Astrocyte (in vitro differentiated cells and primary cell): Measurements from ENCODE around the gene CENPW. TPM values are rescaled to one million over a fixed set of nuclear protein-coding genes. Genes with fewer than 3 reads are reported as not detected.

Source experiments
- DNase-seq: peaks from one replicate; pipeline ENCODE4 v3.0.0-alpha.2; 2010; ENCODE audit warnings: low read depth
- FAIRE-seq: peaks from 2 replicates; lab custom pipeline; 2011; peaks lifted over from hg19 to GRCh38; lab: Jason Lieb, UNC
- H2AFZ ChIP-seq: 2 replicates; pipeline ENCODE4 v1.6.0; 2012; ENCODE audit warnings: low read depth, low read length, inconsistent platforms
- H3K27ac ChIP-seq: 2 replicates; pipeline ENCODE4 v1.5.1; 2011; ENCODE audit warnings: low read depth, low read length, inconsistent platforms
- H3K27me3 ChIP-seq: 2 replicates; pipeline ENCODE4 v1.6.0; 2011; ENCODE audit warnings: low read length, inconsistent platforms; ENCODE audit not compliant: insufficient read depth
- H3K36me3 ChIP-seq: 2 replicates; pipeline ENCODE4 v1.5.1; 2011; ENCODE audit warnings: low read length, inconsistent platforms; ENCODE audit not compliant: insufficient read depth
- H3K4me1 ChIP-seq: 2 replicates; pipeline ENCODE4 v1.5.1; 2011; ENCODE audit warnings: low read length, inconsistent platforms; ENCODE audit not compliant: insufficient read depth
- H3K4me2 ChIP-seq: 2 replicates; pipeline ENCODE4 v1.6.0; 2012; ENCODE audit warnings: low read length, inconsistent platforms
- H3K4me3 ChIP-seq: 2 replicates; pipeline ENCODE4 v1.5.1; 2011; ENCODE audit warnings: low read depth, mild to moderate bottlenecking, low read length, inconsistent platforms; ENCODE audit not compliant: insufficient read depth
- H3K79me2 ChIP-seq: 2 replicates; pipeline ENCODE4 v1.6.0; 2012; ENCODE audit warnings: mild to moderate bottlenecking, low read length, inconsistent platforms; ENCODE audit not compliant: insufficient read depth
- H3K9ac ChIP-seq: 2 replicates; pipeline ENCODE4 v1.6.0; 2012; ENCODE audit warnings: mild to moderate bottlenecking, low read length, inconsistent platforms
- H3K9me3 ChIP-seq: 2 replicates; pipeline ENCODE4 v1.5.1; 2012; ENCODE audit warnings: low read depth, mild to moderate bottlenecking, low read length, inconsistent platforms; ENCODE audit not compliant: insufficient read depth
- H4K20me1 ChIP-seq: 2 replicates; pipeline ENCODE4 v1.6.0; 2012; ENCODE audit warnings: low read length, inconsistent platforms; ENCODE audit not compliant: insufficient read depth
- H3K27ac Mint-ChIP-seq: one replicate; pipeline ENCODE4 v1.8.0; 2021; ENCODE audit warnings: mild to moderate bottlenecking, mixed read lengths; ENCODE audit not compliant: unreplicated experiment
- H3K27me3 Mint-ChIP-seq: one replicate; pipeline ENCODE4 v1.8.0; 2021; ENCODE audit warnings: low read depth, mixed read lengths; ENCODE audit not compliant: unreplicated experiment
- H3K36me3 Mint-ChIP-seq: one replicate; pipeline ENCODE4 v1.8.0; 2021; ENCODE audit warnings: low read depth, mixed read lengths; ENCODE audit not compliant: unreplicated experiment
- H3K4me1 Mint-ChIP-seq: one replicate; pipeline ENCODE4 v1.8.0; 2021; ENCODE audit warnings: low read depth, mixed read lengths; ENCODE audit not compliant: unreplicated experiment
- H3K4me3 Mint-ChIP-seq: one replicate; pipeline ENCODE4 v1.8.0; 2021; ENCODE audit warnings: mild to moderate bottlenecking, moderate library complexity, mixed read lengths; ENCODE audit not compliant: unreplicated experiment
- H3K9me3 Mint-ChIP-seq: one replicate; pipeline ENCODE4 v1.8.0; 2021; ENCODE audit warnings: mild to moderate bottlenecking, mixed read lengths; ENCODE audit not compliant: unreplicated experiment
- EZH2 ChIP-seq: IDR thresholded peaks from 2 replicates; pipeline ENCODE4 v1.6.1; 2012; ENCODE audit warnings: mild to moderate bottlenecking, low read length, inconsistent platforms; ENCODE audit not compliant: insufficient read depth
- total RNA-seq: library from RNA; stranded (reverse); gene quantifications from 2 replicates; pipeline ENCODE4 v1.2.1, GENCODE V29; 2021
- TF ChIP-seq, protein P1 (sequence below): IDR thresholded peaks from 2 replicates; pipeline ENCODE4 v1.5.1; 2011; ENCODE audit warnings: low read depth, mild to moderate bottlenecking, inconsistent platforms, low read length, moderate library complexity; ENCODE audit not compliant: insufficient read depth

CENPW gene
- total RNA-seq, 1 donor from 2014 or later = 16.0 TPM

DNA sequence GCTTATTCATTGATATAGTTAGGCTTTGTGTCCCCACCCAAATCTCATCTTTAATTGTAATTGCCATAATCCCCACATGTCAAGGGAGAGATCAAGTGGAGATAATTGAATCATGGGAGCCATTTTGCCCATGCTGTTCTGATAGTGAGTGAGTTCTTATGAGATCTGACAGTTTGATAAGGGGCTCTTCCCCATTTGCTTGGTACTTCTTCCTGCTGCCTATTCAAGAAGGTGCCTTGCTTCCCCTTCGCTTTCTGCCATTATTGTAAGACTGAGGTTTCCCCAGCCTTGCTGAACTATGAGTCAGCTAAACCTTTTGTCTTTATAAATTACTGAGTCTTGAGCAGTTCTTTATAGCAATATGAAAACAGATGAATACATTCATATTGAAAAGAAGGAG lies 45.6 kb downstream of the CENPW start:
- Mint-ChIP-seq H3K36me3 (peaks cover 6% of the 10 kb centered on the region), H3K27ac (no peak overlapping the region), H3K4me3 (no peak overlapping the region), H3K9me3 (peaks cover 16% of the 10 kb centered on the region), H3K4me1 (no peaks in the 10 kb centered on the region), H3K27me3 (no peaks in the 10 kb centered on the region)
- no peaks in the 10 kb centered on the region for H4K20me1 ChIP-seq
- no peaks in the 10 kb centered on the region for H3K36me3 ChIP-seq
- no peaks in the 10 kb centered on the region for H3K27me3 ChIP-seq
- H3K4me2 ChIP-seq = no peak overlapping the region
- TF ChIP-seq, protein P1, sequence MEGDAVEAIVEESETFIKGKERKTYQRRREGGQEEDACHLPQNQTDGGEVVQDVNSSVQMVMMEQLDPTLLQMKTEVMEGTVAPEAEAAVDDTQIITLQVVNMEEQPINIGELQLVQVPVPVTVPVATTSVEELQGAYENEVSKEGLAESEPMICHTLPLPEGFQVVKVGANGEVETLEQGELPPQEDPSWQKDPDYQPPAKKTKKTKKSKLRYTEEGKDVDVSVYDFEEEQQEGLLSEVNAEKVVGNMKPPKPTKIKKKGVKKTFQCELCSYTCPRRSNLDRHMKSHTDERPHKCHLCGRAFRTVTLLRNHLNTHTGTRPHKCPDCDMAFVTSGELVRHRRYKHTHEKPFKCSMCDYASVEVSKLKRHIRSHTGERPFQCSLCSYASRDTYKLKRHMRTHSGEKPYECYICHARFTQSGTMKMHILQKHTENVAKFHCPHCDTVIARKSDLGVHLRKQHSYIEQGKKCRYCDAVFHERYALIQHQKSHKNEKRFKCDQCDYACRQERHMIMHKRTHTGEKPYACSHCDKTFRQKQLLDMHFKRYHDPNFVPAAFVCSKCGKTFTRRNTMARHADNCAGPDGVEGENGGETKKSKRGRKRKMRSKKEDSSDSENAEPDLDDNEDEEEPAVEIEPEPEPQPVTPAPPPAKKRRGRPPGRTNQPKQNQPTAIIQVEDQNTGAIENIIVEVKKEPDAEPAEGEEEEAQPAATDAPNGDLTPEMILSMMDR = no peak
- TF ChIP-seq EZH2 = no peak
- H3K79me2 ChIP-seq = no peaks in the 10 kb centered on the region
- no peak for DNase-seq
- H3K9ac ChIP-seq = no peak overlapping the region
- no peak overlapping the region for H3K27ac ChIP-seq
- H3K9me3 ChIP-seq = no peaks in the 10 kb centered on the region
- H3K4me3 ChIP-seq = no peak overlapping the region
- H3K4me1 ChIP-seq = no peaks in the 10 kb centered on the region
- H2AFZ ChIP-seq = no peak overlapping the region
- FAIRE-seq = no peak

DNA sequence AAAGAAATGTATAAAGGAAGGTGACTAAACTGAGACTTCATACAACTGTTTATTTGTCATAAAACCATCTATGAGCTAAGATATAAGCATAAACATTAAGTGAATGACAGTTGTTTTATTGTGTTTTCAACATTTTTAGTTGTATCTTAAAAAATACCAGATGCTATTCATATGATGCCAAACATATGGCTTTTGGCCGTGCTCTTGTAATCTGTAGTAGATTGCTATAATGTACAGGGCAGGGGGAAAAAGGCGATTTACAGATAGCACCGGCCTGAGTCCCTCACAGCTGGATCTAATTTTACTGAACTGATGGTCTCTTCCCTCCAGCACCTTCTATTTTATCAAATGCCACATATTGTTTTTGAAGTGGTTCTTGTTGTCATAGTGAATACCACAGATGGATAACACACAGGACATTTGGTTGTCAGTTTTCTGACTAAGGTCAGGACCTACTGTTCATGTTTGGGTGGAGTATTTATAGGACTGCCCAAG lies 48.2 kb downstream of the CENPW start:
- no peaks in the 10 kb centered on the region for H3K79me2 ChIP-seq
- no peaks in the 10 kb centered on the region for H3K27me3 ChIP-seq
- no peak for DNase-seq
- Mint-ChIP-seq H3K36me3 (peaks cover 2% of the 10 kb centered on the region), H3K9me3 (peaks cover 13% of the 10 kb centered on the region), H3K4me1 (no peaks in the 10 kb centered on the region), H3K27ac (no peak overlapping the region), H3K27me3 (no peaks in the 10 kb centered on the region), H3K4me3 (no peak overlapping the region)
- FAIRE-seq = no peak
- no peak overlapping the region for H3K4me3 ChIP-seq
- no peak overlapping the region for H2AFZ ChIP-seq
- no peaks in the 10 kb centered on the region for H4K20me1 ChIP-seq
- no peak overlapping the region for H3K27ac ChIP-seq
- no peaks in the 10 kb centered on the region for H3K9me3 ChIP-seq
- H3K9ac ChIP-seq = no peak overlapping the region
- H3K4me2 ChIP-seq = no peak overlapping the region
- H3K4me1 ChIP-seq = no peaks in the 10 kb centered on the region
- no peaks in the 10 kb centered on the region for H3K36me3 ChIP-seq
- no peak for TF ChIP-seq EZH2
- TF ChIP-seq, protein P1 = no peak

DNA sequence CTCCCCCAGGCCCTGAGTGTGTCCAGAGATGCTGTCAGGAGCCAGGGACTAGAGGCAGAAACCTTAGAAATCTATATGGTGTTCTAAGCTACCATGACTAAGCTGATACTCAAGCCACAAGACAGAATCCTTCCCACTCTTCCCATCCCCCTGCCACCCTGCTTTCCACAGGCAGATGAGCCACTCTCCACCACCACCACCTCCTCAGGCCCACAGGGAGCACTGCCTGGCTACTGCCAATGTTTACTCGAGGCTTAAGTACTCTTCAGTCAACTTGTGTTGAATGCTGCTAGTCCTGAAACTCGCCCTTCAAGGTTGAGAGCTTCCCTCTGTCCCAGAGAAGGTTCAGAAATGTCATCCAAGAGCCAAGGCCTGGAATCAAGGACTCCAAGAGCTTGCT lies 56.2 kb downstream of the CENPW start:
- H3K36me3 Mint-ChIP-seq = no peaks in the 10 kb centered on the region
- Histone ChIP-seq H3K4me2 (no peak overlapping the region), H3K27ac (no peak overlapping the region), H3K9ac (no peak overlapping the region), H4K20me1 (no peaks in the 10 kb centered on the region), H3K4me1 (no peaks in the 10 kb centered on the region), H2AFZ (no peak overlapping the region), H3K4me3 (no peak overlapping the region), H3K9me3 (no peaks in the 10 kb centered on the region), H3K36me3 (no peaks in the 10 kb centered on the region), H3K79me2 (no peaks in the 10 kb centered on the region), H3K27me3 (no peaks in the 10 kb centered on the region)
- no peak for FAIRE-seq
- H3K9me3 Mint-ChIP-seq = no peaks in the 10 kb centered on the region
- H3K4me3 Mint-ChIP-seq = no peak overlapping the region
- no peak overlapping the region for H3K27ac Mint-ChIP-seq
- TF ChIP-seq EZH2 = no peak
- TF ChIP-seq, protein P1 = no peak
- H3K27me3 Mint-ChIP-seq = no peaks in the 10 kb centered on the region
- H3K4me1 Mint-ChIP-seq = no peaks in the 10 kb centered on the region
- no peak for DNase-seq
